Omental fat pad (tissue), 4 donors: ENCODE measurements around the gene EXOC6B. TPM values are rescaled to one million over a fixed set of nuclear protein-coding genes. Genes with fewer than 3 reads are reported as not detected.

Source experiments
- ATAC-seq: fragments of 150-250 bp; one replicate; pipeline ENCODE4 v1.9.1; 2016; ENCODE audit warnings: mild to moderate bottlenecking, moderate library complexity; ENCODE audit not compliant: low FRiP score
- DNase-seq: peaks from one replicate; pipeline ENCODE4 v3.0.0-alpha.2; 2019; ENCODE audit warnings: low spot score
- total RNA-seq, 4 donors: library from RNA; depleted of rRNA; stranded (reverse); fragments of >200 nt; gene quantifications; one replicate each; pipeline ENCODE4 v1.1.0, GENCODE V29; 2016
- TF ChIP-seq, protein P1 (sequence below), 3 donors: fragments of 450-650 bp; IDR thresholded peaks; one replicate each; pipeline ENCODE4 v1.5.1; 2016 to 2017; ENCODE audit warnings: antibody characterized with exemption in 3 of 3, mild to moderate bottlenecking in 3 of 3, moderate library complexity in 2 of 3

Gene EXOC6B
- total RNA-seq, 4 donors from 2014 or later, result 25.6 to 38.3 (median 30.1) TPM

DNA sequence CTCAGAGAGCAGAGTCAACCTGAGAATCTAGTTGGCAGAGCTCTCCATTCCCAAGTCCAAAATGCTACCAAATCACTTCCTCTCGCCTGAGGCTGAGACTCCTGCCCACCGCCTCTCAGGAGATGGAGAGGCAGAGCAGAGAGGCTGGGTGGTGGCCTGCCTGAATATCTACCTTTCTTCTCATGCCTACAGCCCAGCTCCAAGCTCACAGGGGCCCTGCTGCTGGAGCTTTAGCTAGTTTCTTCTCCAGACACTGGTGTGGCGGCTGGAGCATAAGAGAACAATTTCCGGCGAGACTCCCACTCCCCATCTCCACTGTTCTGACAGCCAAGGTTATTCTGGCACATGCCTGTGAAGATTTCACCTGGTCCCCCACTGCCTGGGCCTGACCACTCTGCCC is 670.1 kb downstream of the EXOC6B start:
- no peak for ATAC-seq
- TF ChIP-seq, protein P1, sequence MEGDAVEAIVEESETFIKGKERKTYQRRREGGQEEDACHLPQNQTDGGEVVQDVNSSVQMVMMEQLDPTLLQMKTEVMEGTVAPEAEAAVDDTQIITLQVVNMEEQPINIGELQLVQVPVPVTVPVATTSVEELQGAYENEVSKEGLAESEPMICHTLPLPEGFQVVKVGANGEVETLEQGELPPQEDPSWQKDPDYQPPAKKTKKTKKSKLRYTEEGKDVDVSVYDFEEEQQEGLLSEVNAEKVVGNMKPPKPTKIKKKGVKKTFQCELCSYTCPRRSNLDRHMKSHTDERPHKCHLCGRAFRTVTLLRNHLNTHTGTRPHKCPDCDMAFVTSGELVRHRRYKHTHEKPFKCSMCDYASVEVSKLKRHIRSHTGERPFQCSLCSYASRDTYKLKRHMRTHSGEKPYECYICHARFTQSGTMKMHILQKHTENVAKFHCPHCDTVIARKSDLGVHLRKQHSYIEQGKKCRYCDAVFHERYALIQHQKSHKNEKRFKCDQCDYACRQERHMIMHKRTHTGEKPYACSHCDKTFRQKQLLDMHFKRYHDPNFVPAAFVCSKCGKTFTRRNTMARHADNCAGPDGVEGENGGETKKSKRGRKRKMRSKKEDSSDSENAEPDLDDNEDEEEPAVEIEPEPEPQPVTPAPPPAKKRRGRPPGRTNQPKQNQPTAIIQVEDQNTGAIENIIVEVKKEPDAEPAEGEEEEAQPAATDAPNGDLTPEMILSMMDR (IDR thresholded peaks at IDR 0.05), result no peak
- DNase-seq, result no peak

DNA sequence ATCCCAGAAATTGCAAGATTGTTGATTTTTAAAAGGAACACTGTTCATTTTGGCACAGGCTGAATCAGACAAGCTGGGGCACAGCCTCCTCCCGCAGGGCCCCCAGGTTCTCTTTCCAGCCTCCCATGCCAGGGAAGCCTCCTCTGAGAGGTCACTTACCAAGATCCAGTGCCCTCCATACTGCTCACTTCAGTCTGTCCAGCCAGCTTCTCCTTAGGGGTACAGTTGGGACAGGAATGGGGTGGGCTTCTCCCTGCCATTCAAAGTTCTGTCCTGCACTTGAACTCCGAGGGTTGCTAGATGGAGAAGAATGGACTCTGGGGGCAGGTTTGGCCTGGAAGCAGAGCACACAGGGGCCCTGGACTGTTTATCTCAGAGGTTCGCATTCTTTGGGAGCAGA is 670.7 kb downstream of the EXOC6B start:
- TF ChIP-seq, protein P1 (IDR thresholded peaks at IDR 0.05), result no peak
- no peak for ATAC-seq
- DNase-seq, result no peak

DNA sequence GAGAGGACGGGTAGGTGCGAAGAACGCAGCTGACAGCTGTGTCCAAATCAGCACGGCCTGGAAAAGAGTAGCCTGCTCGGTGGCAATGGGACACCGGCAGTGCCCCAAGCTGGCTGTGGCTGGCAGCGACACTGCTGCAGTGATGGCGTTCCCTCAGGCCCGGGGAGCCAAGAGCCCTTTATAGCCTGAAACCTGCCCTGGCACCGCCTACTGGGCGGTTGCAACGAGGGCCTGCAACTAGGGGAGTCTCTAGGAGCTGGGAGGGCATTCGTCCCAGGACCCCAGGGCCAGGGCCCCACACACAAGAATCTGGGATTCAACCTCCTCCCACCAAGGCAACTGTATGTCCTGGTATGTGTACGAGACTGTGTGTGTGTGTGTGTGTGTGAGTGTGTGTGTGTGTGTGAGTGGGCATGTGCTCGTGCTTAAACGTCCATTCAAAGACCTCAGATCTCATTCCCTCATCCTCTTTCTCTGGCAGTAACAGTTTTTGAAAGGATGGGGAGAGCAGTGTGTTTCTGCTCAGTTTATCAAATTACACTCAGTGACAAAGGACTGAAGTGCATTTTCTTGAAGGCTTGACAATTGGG is 671.4 kb downstream of the EXOC6B start:
- no peak for ATAC-seq
- TF ChIP-seq, protein P1 (IDR thresholded peaks at IDR 0.05), result no peak
- no peak for DNase-seq

DNA sequence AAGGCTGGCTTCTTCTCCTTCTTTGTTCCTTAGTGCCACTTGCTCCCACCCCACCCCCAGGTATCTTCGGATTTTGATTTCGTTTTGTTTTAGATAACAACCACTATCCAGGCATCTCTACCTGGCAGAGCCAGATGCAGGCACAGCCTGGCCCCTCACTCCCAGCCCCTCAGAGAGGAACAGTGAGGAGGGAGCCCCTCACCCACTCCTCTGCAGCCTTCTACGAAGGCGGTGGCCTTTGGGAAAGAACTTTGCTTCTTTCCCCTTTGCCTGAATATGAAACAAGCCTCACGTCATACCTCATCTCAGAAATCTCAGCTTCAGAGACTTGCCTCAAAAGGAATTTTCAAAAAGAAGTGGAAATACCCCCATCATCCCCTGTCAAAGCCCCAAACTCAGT is 671.9 kb downstream of the EXOC6B start:
- DNase-seq (no peak), ATAC-seq (no peak)
- TF ChIP-seq, protein P1 (IDR thresholded peaks at IDR 0.05), result no peak

DNA sequence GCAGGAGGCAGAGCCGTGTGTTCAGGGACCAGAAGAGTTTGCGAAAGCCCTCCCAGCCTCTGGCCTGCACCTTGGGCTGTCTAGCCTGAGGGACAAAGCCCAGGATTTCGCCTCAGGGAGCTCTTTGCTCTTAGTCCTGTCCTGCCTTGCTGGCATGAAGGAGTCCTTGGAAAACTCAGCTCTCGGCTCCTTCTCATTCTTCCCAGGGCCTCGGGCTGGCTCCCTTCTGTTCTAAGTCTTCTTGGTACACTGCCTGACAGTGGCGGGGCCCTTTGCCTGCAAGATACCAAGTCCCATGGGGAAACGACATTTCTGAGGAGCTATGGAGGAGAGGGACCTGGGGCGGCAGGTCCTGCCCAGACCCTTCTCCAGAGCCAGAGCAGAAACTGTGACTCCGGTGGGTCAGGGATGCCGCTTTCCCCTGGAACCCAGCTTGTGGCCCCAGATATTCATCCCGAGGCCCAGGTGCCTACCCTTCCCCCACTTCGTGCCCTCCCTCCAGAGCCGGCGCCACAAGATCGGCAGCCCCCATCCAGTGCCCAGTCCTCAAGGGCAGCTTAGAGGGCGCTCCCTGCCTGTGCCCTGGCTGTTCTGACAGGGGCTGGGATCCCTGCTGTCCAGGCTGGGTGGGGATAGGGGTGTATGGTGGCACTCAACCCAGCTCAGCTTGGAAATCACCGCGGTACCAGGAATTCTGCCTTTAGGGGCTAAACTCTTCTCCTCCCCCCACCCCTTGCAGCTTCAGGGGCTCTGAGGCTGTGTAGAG is 672.6 kb downstream of the EXOC6B start:
- ATAC-seq (no peak), DNase-seq (no peak)
- TF ChIP-seq, protein P1 (IDR thresholded peaks at IDR 0.05), result no peak

DNA sequence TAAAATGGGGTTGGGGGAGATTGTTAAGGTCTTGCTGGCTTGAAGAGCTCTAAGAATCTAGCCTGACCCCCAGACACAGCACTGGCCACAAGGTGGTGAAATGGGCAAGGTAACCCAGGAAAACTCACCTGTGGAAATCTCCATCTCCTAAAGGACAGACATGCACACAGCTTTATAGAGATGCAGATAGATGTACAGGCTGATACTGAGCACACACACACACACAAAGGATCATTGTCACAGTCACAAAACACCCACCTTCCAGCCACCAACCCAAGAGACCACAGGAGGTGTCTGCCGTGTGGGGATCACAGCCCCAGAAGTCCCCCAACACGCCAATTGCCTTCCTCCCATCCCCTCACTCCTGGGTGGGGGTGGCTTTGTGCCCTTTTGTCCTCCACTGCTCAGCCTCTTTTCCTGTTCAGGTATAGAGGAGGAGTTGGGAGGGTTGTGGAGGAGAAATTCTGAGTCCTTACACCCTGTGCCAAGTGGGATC is 674.9 kb downstream of the EXOC6B start:
- TF ChIP-seq, protein P1 (IDR thresholded peaks at IDR 0.05), result no peak
- DNase-seq, result peak; percentile 3
- no peak for ATAC-seq
